ENCODE data around the gene CORT.
"Not testable (repeated sequence)": the region's sequence is repeated elsewhere in the genome, so short reads cannot be mapped to it uniquely, and the experiment has no call there.

DNA sequence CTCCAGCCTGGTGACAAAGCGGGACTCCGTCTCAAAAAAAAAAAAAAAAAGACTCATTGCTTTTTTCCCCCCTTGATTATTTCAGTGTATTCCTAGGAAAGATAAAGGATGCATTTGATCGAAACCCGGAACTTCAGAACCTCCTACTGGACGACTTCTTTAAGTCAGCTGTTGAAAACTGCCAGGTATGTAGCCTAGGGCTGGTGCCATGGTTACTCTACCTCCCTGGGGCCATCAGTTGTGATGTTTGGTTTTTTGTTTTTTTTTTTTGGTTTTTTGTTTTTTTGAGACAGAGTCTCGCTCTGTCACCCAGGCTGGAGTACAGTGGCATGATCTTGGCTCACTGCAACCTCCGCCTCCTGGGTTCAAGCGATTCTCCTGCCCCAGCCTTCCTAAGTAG, 31.1 kb upstream of the CORT start:
- TF ChIP-seq, protein P1, sequence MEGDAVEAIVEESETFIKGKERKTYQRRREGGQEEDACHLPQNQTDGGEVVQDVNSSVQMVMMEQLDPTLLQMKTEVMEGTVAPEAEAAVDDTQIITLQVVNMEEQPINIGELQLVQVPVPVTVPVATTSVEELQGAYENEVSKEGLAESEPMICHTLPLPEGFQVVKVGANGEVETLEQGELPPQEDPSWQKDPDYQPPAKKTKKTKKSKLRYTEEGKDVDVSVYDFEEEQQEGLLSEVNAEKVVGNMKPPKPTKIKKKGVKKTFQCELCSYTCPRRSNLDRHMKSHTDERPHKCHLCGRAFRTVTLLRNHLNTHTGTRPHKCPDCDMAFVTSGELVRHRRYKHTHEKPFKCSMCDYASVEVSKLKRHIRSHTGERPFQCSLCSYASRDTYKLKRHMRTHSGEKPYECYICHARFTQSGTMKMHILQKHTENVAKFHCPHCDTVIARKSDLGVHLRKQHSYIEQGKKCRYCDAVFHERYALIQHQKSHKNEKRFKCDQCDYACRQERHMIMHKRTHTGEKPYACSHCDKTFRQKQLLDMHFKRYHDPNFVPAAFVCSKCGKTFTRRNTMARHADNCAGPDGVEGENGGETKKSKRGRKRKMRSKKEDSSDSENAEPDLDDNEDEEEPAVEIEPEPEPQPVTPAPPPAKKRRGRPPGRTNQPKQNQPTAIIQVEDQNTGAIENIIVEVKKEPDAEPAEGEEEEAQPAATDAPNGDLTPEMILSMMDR (IDR thresholded peaks at IDR 0.05): not testable (repeated sequence)
- not testable (repeated sequence) for TF ChIP-seq EZH2 (IDR thresholded peaks at IDR 0.05; ENCODE audit: borderline replicate concordance, insufficient read depth, low read depth, low read length, poor library complexity, severe bottlenecking)

Data from B cell (primary cell).